ENCODE results near the gene GSTM4. TPM values are rescaled to one million over a fixed set of nuclear protein-coding genes. Genes with fewer than 3 reads are reported as not detected.
"Not testable (repeated sequence)": the region's sequence is repeated elsewhere in the genome, so short reads cannot be mapped to it uniquely, and the experiment has no call there.

GSTM4 gene
- total RNA-seq, 1 donor, result 11.7 TPM

- DNase-seq (ENCODE audit: low read depth), result no peak
- H3K4me3 ChIP-seq (ENCODE audit: low read depth, low read length), result peak overlapping the region; percentile 60
- no peak for TF ChIP-seq CTCF (IDR thresholded peaks at IDR 0.05; ENCODE audit: insufficient read depth, low read depth, low read length)
Measured at GRCh38 chr1:109668123-109668775, 12.3 kb downstream of the GSTM4 start.

GRCh38 chr1:109669246-109669948 is 13.5 kb downstream of the GSTM4 start:
- DNase-seq (ENCODE audit: low read depth), result no peak
- no peak overlapping the region for H3K4me3 ChIP-seq (ENCODE audit: low read depth, low read length)
- TF ChIP-seq CTCF (IDR thresholded peaks at IDR 0.05; ENCODE audit: insufficient read depth, low read depth, low read length), result no peak

- H3K4me3 ChIP-seq (ENCODE audit: low read depth, low read length); DNase-seq (ENCODE audit: low read depth): not testable (repeated sequence)
Measured at GRCh38 chr1:109669949-109670302, 14.0 kb downstream of the GSTM4 start.

GRCh38 chr1:109671067-109671466 is 15.2 kb downstream of the GSTM4 start:
- TF ChIP-seq CTCF (IDR thresholded peaks at IDR 0.05; ENCODE audit: insufficient read depth, low read depth, low read length), result no peak
- H3K4me3 ChIP-seq (ENCODE audit: low read depth, low read length), result no peak overlapping the region
- DNase-seq (ENCODE audit: low read depth), result no peak

GRCh38 chr1:109673861-109674260 is 18.0 kb downstream of the GSTM4 start:
- not testable (repeated sequence) for H3K4me3 ChIP-seq (ENCODE audit: low read depth, low read length); DNase-seq (ENCODE audit: low read depth)

- not testable (repeated sequence) for DNase-seq (ENCODE audit: low read depth); H3K4me3 ChIP-seq (ENCODE audit: low read depth, low read length)
Measured at GRCh38 chr1:109676683-109677381, 20.9 kb downstream of the GSTM4 start.

- no peak for TF ChIP-seq CTCF (IDR thresholded peaks at IDR 0.05; ENCODE audit: insufficient read depth, low read depth, low read length)
- H3K4me3 ChIP-seq (ENCODE audit: low read depth, low read length), result no peak overlapping the region
- DNase-seq (ENCODE audit: low read depth), result no peak
Measured at GRCh38 chr1:109677459-109677858, 21.6 kb downstream of the GSTM4 start.

GRCh38 chr1:109678637-109679036 is 22.7 kb downstream of the GSTM4 start:
- not testable (repeated sequence) for DNase-seq (ENCODE audit: low read depth); H3K4me3 ChIP-seq (ENCODE audit: low read depth, low read length)

GRCh38 chr1:109684777-109685176 is 28.9 kb downstream of the GSTM4 start:
- DNase-seq (ENCODE audit: low read depth); H3K4me3 ChIP-seq (ENCODE audit: low read depth, low read length): not testable (repeated sequence)

- not testable (repeated sequence) for H3K4me3 ChIP-seq (ENCODE audit: low read depth, low read length); DNase-seq (ENCODE audit: low read depth)
Measured at GRCh38 chr1:109685399-109685798, 29.5 kb downstream of the GSTM4 start.

GRCh38 chr1:109685890-109686289 is 30.0 kb downstream of the GSTM4 start:
- H3K4me3 ChIP-seq (ENCODE audit: low read depth, low read length); DNase-seq (ENCODE audit: low read depth): not testable (repeated sequence)

- peak overlapping the region; percentile 68 for H3K4me3 ChIP-seq (ENCODE audit: low read depth, low read length)
- DNase-seq (ENCODE audit: low read depth), result not testable (repeated sequence)
Measured at GRCh38 chr1:109687109-109687508, 31.2 kb downstream of the GSTM4 start.

All from fibroblast of villous mesenchyme (primary cell).